ENCODE measurements around the gene KCNJ10. TPM values are rescaled to one million over a fixed set of nuclear protein-coding genes. Genes with fewer than 3 reads are reported as not detected.

KCNJ10 gene
- polyA plus RNA-seq, 1 donor (not counting 4 experiments of a cell fraction or from before 2014, with no cell fraction given) = not detected

DNA sequence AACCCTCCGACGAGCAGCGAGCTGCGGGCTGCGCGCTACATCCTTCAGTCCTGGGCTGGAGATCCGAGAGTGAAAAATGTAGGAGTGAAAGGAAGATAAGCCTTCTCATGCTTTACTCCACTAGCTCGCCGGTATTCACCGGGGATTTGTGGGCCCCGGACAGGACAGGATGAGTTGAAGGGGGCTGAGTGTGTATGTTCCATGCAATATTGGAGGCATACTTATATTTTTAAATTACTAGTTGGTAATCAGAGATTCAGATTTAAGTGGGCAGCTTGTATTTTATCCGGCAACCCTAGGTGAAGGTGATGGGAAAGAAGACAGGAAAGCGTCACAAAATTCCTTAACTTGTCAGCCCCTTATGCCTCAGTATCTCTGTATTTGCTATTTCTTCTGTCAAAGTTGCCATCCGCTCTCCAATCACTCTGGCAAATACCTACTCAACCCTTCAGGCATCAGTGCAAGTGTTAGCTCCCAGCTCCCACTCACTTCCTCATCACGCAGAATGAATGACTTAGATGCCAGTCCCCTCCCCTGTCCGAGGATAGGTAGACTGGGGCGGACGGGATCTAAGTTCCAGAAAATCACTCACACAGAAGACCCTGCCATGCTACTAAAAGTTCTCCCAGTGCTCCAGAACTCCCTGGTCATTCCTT lies 37.7 kb downstream of the KCNJ10 start:
- FAIRE-seq (peak; percentile 36), DNase-seq (ENCODE audit: low read depth, low spot score) (no peak)
- Histone ChIP-seq H2AFZ (ENCODE audit: control insufficient read depth, low read length) (peak overlapping the region; percentile 93), H3K9ac (ENCODE audit: control insufficient read depth, extremely low read depth, insufficient read depth, low read length) (peak overlapping the region; percentile 82), H3K79me2 (ENCODE audit: control insufficient read depth, insufficient read depth, low read length) (peaks cover 10% of the 10 kb centered on the region), H4K20me1 (ENCODE audit: control insufficient read depth, extremely low read depth, insufficient read depth, low read length) (no peaks in the 10 kb centered on the region), H3K4me1 (ENCODE audit: control insufficient read depth, extremely low read depth, insufficient read depth, low read length) (peaks cover 17% of the 10 kb centered on the region), H3K9me1 (ENCODE audit: control insufficient read depth, extremely low read depth, insufficient read depth, low read length) (no peaks in the 10 kb centered on the region), H3K27ac (ENCODE audit: control insufficient read depth, insufficient read depth, low read length) (peak overlapping the region; percentile 36), H3K36me3 (ENCODE audit: control insufficient read depth in 2 of 2, extremely low read depth in 1 of 2, insufficient read depth in 2 of 2, low read length in 2 of 2) (no peaks in the 10 kb centered on the region), H3K4me2 (ENCODE audit: control insufficient read depth, extremely low read depth, insufficient read depth, low read depth, low read length) (peak overlapping the region; percentile 99), H3K4me3 (ENCODE audit: control insufficient read depth in 2 of 3, extremely low read depth in 1 of 3, insufficient read depth in 2 of 3, low read depth in 1 of 3, low read length in 3 of 3) (peak overlapping the region; percentile 54 to 97 (median 83)), H3K27me3 (ENCODE audit: control insufficient read depth, extremely low read depth, insufficient read depth, low read length) (no peaks in the 10 kb centered on the region), H3K9me3 (ENCODE audit: control insufficient read depth, low read depth, low read length) (no peaks in the 10 kb centered on the region)
- TF ChIP-seq CTCF (optimal IDR thresholded peaks at IDR 0.05 in 1 of 3, IDR thresholded peaks at IDR 0.05 in 1 of 3, conservative IDR thresholded peaks at IDR 0.05 in 1 of 3; ENCODE audit: extremely low read depth in 1 of 3, insufficient read depth in 2 of 3, low read length in 3 of 3) = no peak
- no peak for TF ChIP-seq EZH2 (IDR thresholded peaks at IDR 0.05; ENCODE audit: low read length)
- dilution Hi-C loops (cut with MboI; ENCODE audit: extremely low pct_ligation_motif_present, low sequenced_read_pairs) = loop anchor here (25.0 kb wide), 1 partner anchor 245 kb away; the partner anchor contains the start of gene DUSP23

DNA sequence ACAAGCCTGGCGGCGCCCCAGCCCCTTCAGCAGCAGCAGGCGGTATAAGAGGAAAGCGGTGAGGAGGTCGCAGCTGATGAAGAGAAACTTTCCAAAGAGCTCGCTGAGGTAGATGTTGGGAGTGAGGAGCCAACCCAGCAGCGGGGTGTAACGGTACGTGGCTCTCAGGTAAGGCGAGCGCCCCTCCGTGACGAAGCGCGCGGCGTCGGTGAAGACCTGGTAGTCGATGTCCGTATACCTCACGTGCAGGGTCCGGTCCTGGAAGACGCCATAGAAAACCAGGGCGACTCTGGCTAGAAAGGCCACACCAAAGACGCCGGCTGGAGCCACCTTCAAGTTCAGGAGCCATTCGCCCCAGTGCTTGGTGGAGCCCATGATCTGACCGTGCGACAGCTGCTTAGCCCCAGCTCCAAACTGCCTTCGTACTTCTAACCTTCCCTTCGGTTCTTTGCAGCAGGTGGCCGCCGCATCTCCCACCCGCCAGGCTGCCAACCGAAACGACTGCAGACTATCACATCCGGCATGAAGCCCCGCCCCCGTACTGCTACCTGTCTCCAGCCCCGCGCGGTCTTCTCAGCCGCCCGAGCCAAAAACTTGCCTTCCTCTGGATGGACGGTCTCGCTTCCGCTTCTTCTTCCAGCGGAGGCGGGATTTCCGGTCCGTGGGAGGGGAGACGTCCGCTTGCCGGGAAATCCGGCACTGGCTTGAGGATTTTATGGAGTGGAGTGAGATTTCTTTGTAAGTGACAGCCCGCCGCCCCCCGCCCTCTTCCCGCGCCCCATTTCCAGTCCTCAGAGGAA lies 38.4 kb downstream of the KCNJ10 start, which contains the start of gene PIGM:
PIGM (minus strand) TSS at position 626 of the 800 bp plus-strand sequence; CDS start at position 375, 251 bp downstream.
- H2AFZ ChIP-seq (ENCODE audit: control insufficient read depth, low read length) = peak within 1 kb of the TSS; percentile 93
- no peaks in the 10 kb centered on the region for H3K9me1 ChIP-seq (ENCODE audit: control insufficient read depth, extremely low read depth, insufficient read depth, low read length)
- peak within 1 kb of the TSS; percentile 55 for H3K27ac ChIP-seq (ENCODE audit: control insufficient read depth, insufficient read depth, low read length)
- DNase-seq (ENCODE audit: low read depth, low spot score) = peak; percentile 55
- peak; percentile 92 for FAIRE-seq
- dilution Hi-C loops (cut with MboI; ENCODE audit: extremely low pct_ligation_motif_present, low sequenced_read_pairs) = loop anchor here (25.0 kb wide), 1 partner anchor 244 kb away; the partner anchor contains the start of gene DUSP23
- no peaks in the 10 kb centered on the region for H4K20me1 ChIP-seq (ENCODE audit: control insufficient read depth, extremely low read depth, insufficient read depth, low read length)
- no peaks in the 10 kb centered on the region for H3K36me3 ChIP-seq (ENCODE audit: control insufficient read depth in 2 of 2, extremely low read depth in 1 of 2, insufficient read depth in 2 of 2, low read length in 2 of 2)
- TF ChIP-seq CTCF (optimal IDR thresholded peaks at IDR 0.05 in 1 of 3, IDR thresholded peaks at IDR 0.05 in 1 of 3, conservative IDR thresholded peaks at IDR 0.05 in 1 of 3; ENCODE audit: extremely low read depth in 1 of 3, insufficient read depth in 2 of 3, low read length in 3 of 3) = peak in 1 of 3 experiments; percentile 18
- no peak for TF ChIP-seq EZH2 (IDR thresholded peaks at IDR 0.05; ENCODE audit: low read length)
- peaks cover 10% of the 10 kb centered on the region for H3K79me2 ChIP-seq (ENCODE audit: control insufficient read depth, insufficient read depth, low read length)
- H3K4me2 ChIP-seq (ENCODE audit: control insufficient read depth, extremely low read depth, insufficient read depth, low read depth, low read length) = peak within 1 kb of the TSS; percentile 99
- peak within 1 kb of the TSS; percentile 82 for H3K9ac ChIP-seq (ENCODE audit: control insufficient read depth, extremely low read depth, insufficient read depth, low read length)
- H3K9me3 ChIP-seq (ENCODE audit: control insufficient read depth, low read depth, low read length) = no peaks in the 10 kb centered on the region
- peaks cover 17% of the 10 kb centered on the region for H3K4me1 ChIP-seq (ENCODE audit: control insufficient read depth, extremely low read depth, insufficient read depth, low read length)
- peak within 1 kb of the TSS; percentile 54 to 97 (median 83) for H3K4me3 ChIP-seq (ENCODE audit: control insufficient read depth in 2 of 3, extremely low read depth in 1 of 3, insufficient read depth in 2 of 3, low read depth in 1 of 3, low read length in 3 of 3)
- no peaks in the 10 kb centered on the region for H3K27me3 ChIP-seq (ENCODE audit: control insufficient read depth, extremely low read depth, insufficient read depth, low read length)

All from keratinocyte (primary cell).